Endothelial cell of umbilical vein (primary cell): ENCODE data around the gene PLD1. TPM values are rescaled to one million over a fixed set of nuclear protein-coding genes. Genes with fewer than 3 reads are reported as not detected.

Experiments
- BruUV-seq: library from RNA; stranded (reverse); fragments of 400-500 nt; replicated peaks from 2 replicates; lab custom pipeline; 2021; lab: Mats Ljungman, UMichigan
- CTCF ChIA-PET: fragments of 300-600, 350-600 bp; sonication (Branson Sonifier 250); formaldehyde crosslinking; loops from one replicate; lab custom pipeline; 2021; ENCODE audit warnings: antibody characterized with exemption, inconsistent platforms; lab: Charles Lee
- POLR2A ChIA-PET: fragments of 300-600, 350-600 bp; sonication (Branson Sonifier 250); formaldehyde crosslinking; loops from one replicate; lab custom pipeline; 2021; ENCODE audit warnings: antibody characterized with exemption, inconsistent platforms; lab: Charles Lee
- DNase-seq: peaks from one replicate; pipeline ENCODE4 v3.0.0-alpha.2; 2011; ENCODE audit warnings: low read depth, low spot score
- FAIRE-seq: peaks from 2 replicates; lab custom pipeline; 2011; peaks lifted over from hg19 to GRCh38; lab: Jason Lieb, UNC
- H2AFZ ChIP-seq: 2 replicates; pipeline ENCODE4 v1.6.0; 2012; ENCODE audit warnings: low read depth, low read length, control low read depth, inconsistent platforms
- H3K27ac ChIP-seq: 2 replicates; pipeline ENCODE4 v1.5.1; 2011; ENCODE audit warnings: low read depth, mild to moderate bottlenecking, control low read depth, low read length, moderate library complexity; ENCODE audit not compliant: insufficient read depth
- H3K27me3 ChIP-seq, 2 experiments: 2 replicates each; pipeline versions ENCODE4 v1.6.0 to v1.6.1; 2011; ENCODE audit warnings: low read length in 2 of 2, mixed read lengths in 1 of 2; ENCODE audit not compliant: control insufficient read depth in 2 of 2, insufficient read depth in 2 of 2
- H3K36me3 ChIP-seq, 2 experiments: 2 replicates in 1 of 2; 3 replicates in 1 of 2; pipeline ENCODE4 v1.5.1; 2011; ENCODE audit warnings: low read length in 2 of 2, mild to moderate bottlenecking in 1 of 2, moderate library complexity in 1 of 2; ENCODE audit not compliant: control insufficient read depth in 2 of 2, insufficient read depth in 2 of 2; ENCODE audit errors: extremely low read depth in 1 of 2
- H3K4me1 ChIP-seq: 3 replicates; pipeline ENCODE4 v1.5.1; 2011; ENCODE audit warnings: mild to moderate bottlenecking, low read length; ENCODE audit not compliant: control insufficient read depth, insufficient read depth; ENCODE audit errors: extremely low read depth
- H3K4me2 ChIP-seq: 2 replicates; pipeline ENCODE4 v1.6.1; 2011; ENCODE audit warnings: low read length, control low read depth, mixed read lengths; ENCODE audit not compliant: insufficient read depth
- H3K4me3 ChIP-seq, 3 experiments: fragments of 200-600 bp in 1 of 3; sonication (generic), shearing (Covaris generic) in 1 of 3; replicated peaks in 1 of 3; 2 replicates each; pipeline ENCODE4 v1.5.1; 2011 to 2016; ENCODE audit warnings: control low read depth in 3 of 3, low read length in 3 of 3, mild to moderate bottlenecking in 2 of 3, inconsistent platforms in 1 of 3, low read depth in 1 of 3, moderate library complexity in 1 of 3; ENCODE audit not compliant: insufficient read depth in 1 of 3
- H3K79me2 ChIP-seq: 2 replicates; pipeline ENCODE4 v1.6.0; 2012; ENCODE audit warnings: low read length, inconsistent platforms; ENCODE audit not compliant: control insufficient read depth, insufficient read depth
- H3K9ac ChIP-seq: replicated peaks from 2 replicates; pipeline ENCODE3; 2011; ENCODE audit warnings: low read length, control low read depth; ENCODE audit not compliant: insufficient read depth; ENCODE audit errors: extremely low read depth
- H3K9me1 ChIP-seq: replicated peaks from 3 replicates; pipeline ENCODE4 v1.6.0; 2011; ENCODE audit warnings: mild to moderate bottlenecking, low read length; ENCODE audit not compliant: control insufficient read depth, insufficient read depth; ENCODE audit errors: extremely low read depth
- H3K9me3 ChIP-seq: replicated peaks from 2 replicates; pipeline ENCODE4 v1.5.1; 2012; ENCODE audit warnings: low read length, inconsistent platforms; ENCODE audit not compliant: control insufficient read depth, insufficient read depth
- H4K20me1 ChIP-seq: replicated peaks from 2 replicates; pipeline ENCODE3; 2011; ENCODE audit warnings: mild to moderate bottlenecking, low read length; ENCODE audit not compliant: control insufficient read depth, insufficient read depth; ENCODE audit errors: extremely low read depth
- CTCF ChIP-seq, 2 donors: IDR thresholded peaks; 1 replicate in 1 of 2; 2 replicates in 1 of 2; pipeline ENCODE4 v1.5.1; 2011; ENCODE audit warnings: low read length in 2 of 2, mild to moderate bottlenecking in 2 of 2, moderate library complexity in 2 of 2, control low read depth in 1 of 2, inconsistent platforms in 1 of 2, low read depth in 1 of 2; ENCODE audit not compliant: insufficient read depth in 1 of 2; ENCODE audit errors: extremely low read depth in 1 of 2
- EZH2 ChIP-seq: IDR thresholded peaks from 2 replicates; pipeline ENCODE4 v1.6.1; 2012; ENCODE audit warnings: borderline replicate concordance, low read depth, mild to moderate bottlenecking, moderate library complexity, low read length, inconsistent platforms; ENCODE audit not compliant: severe bottlenecking
- FOS ChIP-seq: IDR thresholded peaks from 2 replicates; pipeline ENCODE4 v1.6.1; 2011; ENCODE audit warnings: mild to moderate bottlenecking, low read length, moderate library complexity, borderline replicate concordance; ENCODE audit not compliant: insufficient read depth
- GATA2 ChIP-seq: IDR thresholded peaks from 2 replicates; pipeline ENCODE4 v1.7.0; 2011; ENCODE audit warnings: low read depth, mild to moderate bottlenecking, moderate library complexity, mixed read lengths, low read length; ENCODE audit not compliant: insufficient read length, insufficient read depth
- JUN ChIP-seq: IDR thresholded peaks from 2 replicates; pipeline ENCODE4 v1.6.1; 2011; ENCODE audit warnings: borderline replicate concordance, low read depth; ENCODE audit not compliant: insufficient read length, insufficient read depth
- MAX ChIP-seq: IDR thresholded peaks from 2 replicates; pipeline ENCODE4 v1.6.1; 2011; ENCODE audit not compliant: insufficient read depth, insufficient read length
- MYC ChIP-seq: IDR thresholded peaks from one replicate; pipeline ENCODE4 v1.6.1; 2011; ENCODE audit warnings: mild to moderate bottlenecking, low read depth, low read length
- POLR2A ChIP-seq: IDR thresholded peaks from 2 replicates; pipeline ENCODE4 v1.6.1; 2012; ENCODE audit warnings: low read depth, mild to moderate bottlenecking, control low read depth, low read length
- POLR2AphosphoS5 ChIP-seq: IDR thresholded peaks from 2 replicates; pipeline ENCODE4 v1.6.1; 2012; ENCODE audit warnings: low read depth, mild to moderate bottlenecking, control low read depth, low read length, moderate library complexity; ENCODE audit not compliant: insufficient read depth
- dilution Hi-C: fragments of 300-500 bp; cut with MboI; formaldehyde crosslinking; loops from one replicate; pipeline ENCODE4 v1.15.0; 2019; ENCODE audit warnings: low sequenced_read_pairs; ENCODE audit not compliant: extremely low pct_ligation_motif_present
- intact Hi-C: fragments of 100-400 bp; cut with micrococcal nuclease; formaldehyde crosslinking; loops from one replicate; pipeline ENCODE4 v1.10.0; 2022
- polyA plus RNA-seq, 4 experiments: library from polyadenylated mRNA; depleted of rRNA in 3 of 4; stranded (reverse) in 3 of 4; unstranded in 1 of 4; fragments of >200 nt; gene quantifications; 2 replicates each; pipeline versions ENCODE4 v1.2.1 to v1.2.3, GENCODE V29; 2011 to 2012; ENCODE audit warnings: missing spikeins in 1 of 4
- total RNA-seq: library from RNA; stranded (reverse); gene quantifications from 2 replicates; pipeline ENCODE4 v1.2.3, GENCODE V29; 2021

The PLD1 gene
- total and polyA plus RNA-seq, 2 donors (not counting 3 experiments of a cell fraction or from before 2014, with no cell fraction given) = 42.0 to 108 TPM

GRCh38 chr3:171774521-171774920 is 35.8 kb downstream of the PLD1 start:
- Histone ChIP-seq H3K27ac (no peak overlapping the region), H3K9me1 (no peaks in the 10 kb centered on the region), H3K9me3 (no peaks in the 10 kb centered on the region), H3K27me3 (no peaks in the 10 kb centered on the region), H3K4me3 (no peak overlapping the region), H3K36me3 (no peaks in the 10 kb centered on the region), H3K4me1 (peaks cover 37% of the 10 kb centered on the region), H4K20me1 (no peaks in the 10 kb centered on the region), H3K9ac (no peak overlapping the region), H3K79me2 (peaks cover 11% of the 10 kb centered on the region), H3K4me2 (no peak overlapping the region), H2AFZ (no peak overlapping the region)
- intact Hi-C loops (no loop called here), dilution Hi-C loops (no loop called here)
- BruUV-seq = no TSS peak
- POLR2A ChIA-PET = no interaction called here
- CTCF ChIA-PET = interaction anchor here (4.3 kb wide), 1 partner anchor 55 kb away, joined by 62 read pairs; no protein-coding TSS in a partner anchor
- TF ChIP-seq JUN (no peak), GATA2 (no peak), EZH2 (no peak), MYC (no peak), CTCF (IDR thresholded peaks at IDR 0.05; ENCODE audit: extremely low read depth in 1 of 2, insufficient read depth in 1 of 2, low read depth in 1 of 2, low read length in 2 of 2) (no peak), POLR2AphosphoS5 (no peak), POLR2A (no peak), FOS (no peak), MAX (no peak)
- DNase-seq (no peak), FAIRE-seq (no peak)
